ENCODE results near the gene RUBCN.
A peak's percentile ranks its signal among the peaks of the same experiment; 100 is the strongest.

RUBCN gene

DNA sequence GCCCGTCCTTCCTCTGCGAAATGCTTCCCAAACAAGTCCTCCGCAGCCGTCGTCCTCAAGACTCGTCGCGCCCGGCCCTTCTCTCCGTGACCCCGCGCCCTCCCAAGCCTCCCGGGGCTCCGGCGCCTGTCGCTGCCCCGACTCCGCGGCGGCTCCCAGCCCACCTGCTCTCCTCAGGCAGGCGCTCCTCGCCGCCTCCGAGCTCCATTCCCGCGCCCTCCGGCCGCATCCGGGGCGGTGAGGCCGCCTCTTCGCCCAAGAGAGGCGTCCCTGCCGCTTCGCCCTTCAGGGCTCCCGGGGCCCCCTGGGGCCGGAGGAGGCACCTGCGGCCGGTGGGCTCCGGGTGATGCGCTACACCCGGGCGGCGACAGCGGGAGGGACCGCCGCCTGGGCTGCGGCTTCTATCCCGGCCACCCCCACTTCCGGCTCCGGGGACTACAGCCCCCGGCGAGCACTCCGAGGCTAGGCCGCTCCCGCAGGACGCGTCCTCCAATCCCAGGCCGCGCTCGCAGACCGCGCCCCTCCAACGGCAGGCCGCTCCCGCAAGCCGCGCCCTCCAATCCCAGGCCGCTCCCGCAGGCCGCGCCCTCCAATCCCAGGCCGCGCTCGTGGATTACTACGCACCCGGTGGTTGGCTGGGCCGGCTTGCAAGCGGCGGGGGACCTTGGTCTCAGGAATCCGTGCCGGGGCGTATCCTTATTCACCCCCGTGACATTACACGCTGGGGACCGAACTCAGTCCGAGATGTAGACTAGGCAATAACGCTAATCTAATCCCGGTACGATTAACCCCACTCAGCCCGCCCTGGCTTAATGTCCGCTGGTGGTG is at the start of gene RUBCN:
Gene RUBCN (minus strand): TSS at position 414 of the 828 bp plus-strand sequence. CDS start 185 bp downstream, at position 229.
- H3K4me3 ChIP-seq (ENCODE audit: control insufficient read depth, low read depth, low read length) = peak within 1 kb of the TSS; percentile 78
- DNase-seq (ENCODE audit: low read depth) = peak; percentile 88
- no peak for TF ChIP-seq CTCF (conservative IDR thresholded peaks at IDR 0.05; ENCODE audit: control insufficient read depth, insufficient read depth, low read depth, low read length)

GRCh38 chr3:197784019-197784585 is 47.4 kb upstream of the RUBCN start:
- TF ChIP-seq CTCF (conservative IDR thresholded peaks at IDR 0.05; ENCODE audit: control insufficient read depth, insufficient read depth, low read depth, low read length) = no peak
- no peak overlapping the region for H3K4me3 ChIP-seq (ENCODE audit: control insufficient read depth, low read depth, low read length)
- no peak for DNase-seq (ENCODE audit: low read depth)

DNA sequence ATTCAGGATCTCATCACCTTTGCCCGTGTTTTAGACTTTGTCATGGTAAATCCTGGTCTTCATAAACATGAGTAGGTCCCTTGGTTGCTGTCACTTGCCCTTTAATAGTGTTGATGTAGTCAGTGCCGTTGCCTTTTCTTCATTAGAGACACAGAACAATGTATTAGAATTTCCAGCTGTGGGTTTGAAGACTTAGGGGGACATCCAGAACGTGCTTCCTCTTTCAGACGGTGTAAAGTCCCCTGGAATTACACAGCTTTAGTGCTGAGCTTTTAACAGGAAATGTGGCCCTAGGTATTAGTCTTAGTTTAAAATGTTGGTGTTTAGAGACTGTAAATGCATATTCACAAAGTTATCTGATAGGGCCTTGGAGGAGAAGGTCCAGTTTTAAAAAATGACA is 45.5 kb upstream of the RUBCN start:
- DNase-seq (ENCODE audit: low read depth) = no peak
- H3K4me3 ChIP-seq (ENCODE audit: control insufficient read depth, low read depth, low read length) = no peak overlapping the region
- TF ChIP-seq CTCF (conservative IDR thresholded peaks at IDR 0.05; ENCODE audit: control insufficient read depth, insufficient read depth, low read depth, low read length) = no peak

GRCh38 chr3:197775317-197775716 is 38.6 kb upstream of the RUBCN start:
- no peak overlapping the region for H3K4me3 ChIP-seq (ENCODE audit: control insufficient read depth, low read depth, low read length)
- DNase-seq (ENCODE audit: low read depth) = no peak
- TF ChIP-seq CTCF (conservative IDR thresholded peaks at IDR 0.05; ENCODE audit: control insufficient read depth, insufficient read depth, low read depth, low read length) = no peak

- TF ChIP-seq CTCF (conservative IDR thresholded peaks at IDR 0.05; ENCODE audit: control insufficient read depth, insufficient read depth, low read depth, low read length) = no peak
- no peak overlapping the region for H3K4me3 ChIP-seq (ENCODE audit: control insufficient read depth, low read depth, low read length)
- DNase-seq (ENCODE audit: low read depth) = no peak
These were observed 25.1 kb upstream of the RUBCN start for GRCh38 chr3:197761784-197762183.

- DNase-seq (ENCODE audit: low read depth) = no peak
- TF ChIP-seq CTCF (conservative IDR thresholded peaks at IDR 0.05; ENCODE audit: control insufficient read depth, insufficient read depth, low read depth, low read length) = no peak
- no peak overlapping the region for H3K4me3 ChIP-seq (ENCODE audit: control insufficient read depth, low read depth, low read length)
These were observed 21.8 kb upstream of the RUBCN start for GRCh38 chr3:197758512-197758911.

Data from fibroblast of mammary gland (primary cell).